GM21619 (cell line): ENCODE data around the gene CREBRF.
"Not testable (repeated sequence)": the region's sequence is repeated elsewhere in the genome, so short reads cannot be mapped to it uniquely, and the experiment has no call there.

Source experiments
- ATAC-seq: cut with Tn5 transposase; IDR thresholded peaks from one replicate; pipeline ENCODE4 v1.9.1; 2021; ENCODE audit not compliant: unreplicated experiment

CREBRF gene

GRCh38 chr5:173148354-173148753 lies 92.2 kb downstream of the CREBRF start:
- no peak for ATAC-seq

- no peak for ATAC-seq
These were observed 96.4 kb downstream of the CREBRF start for GRCh38 chr5:173152547-173152946.

GRCh38 chr5:173153842-173154241 lies 97.7 kb downstream of the CREBRF start:
- ATAC-seq: no peak

GRCh38 chr5:173154619-173155018 lies 98.5 kb downstream of the CREBRF start:
- ATAC-seq: not testable (repeated sequence)

DNA sequence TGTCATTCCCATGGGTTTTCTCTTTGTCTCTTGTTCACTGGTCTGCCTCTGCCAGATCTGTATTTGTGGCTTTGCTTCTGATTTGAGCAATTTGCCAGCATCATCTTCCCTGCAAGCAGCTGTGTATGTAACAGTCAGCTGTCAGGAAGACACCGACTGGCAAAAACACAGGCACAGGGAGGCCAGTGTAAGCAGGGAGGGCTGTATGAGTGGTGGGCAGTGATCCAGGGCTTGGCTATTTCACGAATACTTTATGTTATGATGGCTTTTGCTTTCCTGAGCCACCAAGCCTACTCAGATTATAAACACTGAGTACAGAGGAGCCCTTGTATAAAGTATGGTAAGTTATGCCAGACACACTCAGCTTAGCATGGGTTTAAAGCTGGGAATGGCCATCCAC lies 99.8 kb downstream of the CREBRF start:
- ATAC-seq: no peak

DNA sequence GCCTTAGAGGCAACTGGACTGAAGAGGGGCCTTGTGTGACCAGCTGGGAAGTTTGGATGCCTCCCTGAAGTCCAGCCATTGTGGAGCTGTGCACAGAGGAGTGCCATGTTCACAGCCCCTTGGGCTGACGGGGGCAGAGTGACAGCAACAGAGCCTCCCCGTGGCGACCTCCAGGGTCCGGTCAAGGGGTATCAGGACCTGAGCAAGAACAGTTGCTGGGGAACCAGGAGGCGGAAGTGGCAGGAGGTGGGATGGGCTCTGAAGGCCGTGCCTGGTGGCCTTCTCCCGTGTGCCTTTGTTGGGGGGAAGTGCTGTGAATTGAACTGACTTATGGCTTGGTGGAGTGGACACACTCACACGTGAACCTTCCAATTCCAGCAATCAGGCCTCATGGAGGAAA lies 102.2 kb downstream of the CREBRF start:
- no peak for ATAC-seq

- no peak for ATAC-seq
These were observed 103.1 kb downstream of the CREBRF start for GRCh38 chr5:173159256-173159655.

- no peak for ATAC-seq
These were observed 105.0 kb downstream of the CREBRF start for GRCh38 chr5:173161148-173161547.

GRCh38 chr5:173163219-173163618 lies 107.1 kb downstream of the CREBRF start:
- ATAC-seq: no peak

DNA sequence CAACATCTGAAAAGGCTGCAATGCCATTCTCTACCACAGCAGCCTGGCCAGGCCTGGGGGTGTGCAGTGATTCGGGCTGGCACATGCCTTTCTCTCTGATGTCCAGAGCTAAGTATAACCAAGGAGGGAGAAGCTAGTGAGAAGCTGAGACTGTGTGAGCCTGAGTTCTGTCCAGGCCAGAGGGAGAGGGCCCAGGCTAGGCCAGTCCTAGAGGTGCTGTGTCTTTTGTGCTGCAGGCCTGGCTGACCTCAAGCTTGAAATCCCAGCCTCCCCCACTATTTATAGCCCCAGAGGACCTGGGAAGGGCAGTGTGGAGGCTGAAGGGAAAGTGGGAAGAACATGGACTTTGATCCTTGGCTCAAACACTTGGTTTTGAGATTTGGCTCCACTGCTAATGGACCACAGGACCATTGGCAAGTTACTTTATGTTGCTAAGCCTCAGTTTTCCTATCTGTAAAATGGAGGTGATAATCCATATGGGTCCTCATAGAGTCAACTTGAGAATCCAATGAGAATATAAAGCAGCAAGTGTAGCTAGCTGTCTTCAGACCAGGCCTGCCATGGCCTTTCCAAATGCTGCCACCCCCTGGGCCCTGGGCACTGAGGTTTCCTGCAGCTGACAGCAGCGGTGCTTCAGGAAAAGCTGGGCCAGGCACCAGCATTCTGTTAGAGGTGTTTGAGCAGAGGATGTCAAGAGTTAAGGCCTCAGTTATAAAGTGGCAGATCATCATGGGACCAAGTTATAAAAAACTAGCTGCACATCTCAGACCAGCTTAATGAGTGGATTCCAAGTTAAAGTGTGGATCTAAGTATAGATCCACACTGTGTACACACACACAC lies 109.2 kb downstream of the CREBRF start:
- no peak for ATAC-seq

- ATAC-seq: no peak
These were observed 116.0 kb downstream of the CREBRF start for GRCh38 chr5:173172166-173172565.

- no peak for ATAC-seq
These were observed 119.4 kb downstream of the CREBRF start for GRCh38 chr5:173175523-173175922.

- no peak for ATAC-seq
These were observed 122.3 kb downstream of the CREBRF start for GRCh38 chr5:173178369-173178910.

- ATAC-seq: no peak
These were observed 124.2 kb downstream of the CREBRF start for GRCh38 chr5:173180331-173180730.

DNA sequence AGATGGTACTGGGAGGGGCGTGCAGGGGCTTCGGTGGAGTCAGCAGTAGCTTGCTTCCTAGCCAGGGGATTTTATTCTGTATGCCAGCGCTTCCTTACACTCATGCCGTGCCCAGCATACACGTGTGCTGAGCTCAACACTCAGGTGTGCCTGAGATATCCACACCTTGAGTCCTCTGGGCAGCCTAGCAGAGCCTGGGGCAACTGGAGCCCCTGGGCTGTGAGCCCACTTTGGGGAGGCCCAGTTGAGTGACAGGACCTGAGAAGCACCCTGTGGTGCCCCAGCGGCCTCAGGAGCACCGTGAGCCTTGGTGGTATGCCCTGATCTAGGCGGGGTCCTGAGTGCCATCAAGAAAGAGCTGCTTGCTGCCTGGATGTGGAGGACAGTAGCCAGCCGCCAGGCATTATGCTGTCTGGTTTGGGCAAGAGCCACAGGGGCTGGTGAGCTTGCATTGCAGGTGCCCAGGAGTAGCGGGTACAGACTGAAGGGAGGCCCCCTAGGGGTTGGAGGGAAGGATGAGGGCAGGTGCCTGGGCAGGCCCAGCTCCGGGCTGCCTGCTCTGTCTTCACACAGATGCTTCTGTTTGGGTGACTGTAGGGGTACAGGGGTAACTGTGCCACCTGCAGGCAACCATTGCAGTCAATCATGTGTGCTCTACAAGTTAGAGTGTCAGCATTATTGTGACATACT lies 131.0 kb downstream of the CREBRF start:
- peak; percentile 53 for ATAC-seq

DNA sequence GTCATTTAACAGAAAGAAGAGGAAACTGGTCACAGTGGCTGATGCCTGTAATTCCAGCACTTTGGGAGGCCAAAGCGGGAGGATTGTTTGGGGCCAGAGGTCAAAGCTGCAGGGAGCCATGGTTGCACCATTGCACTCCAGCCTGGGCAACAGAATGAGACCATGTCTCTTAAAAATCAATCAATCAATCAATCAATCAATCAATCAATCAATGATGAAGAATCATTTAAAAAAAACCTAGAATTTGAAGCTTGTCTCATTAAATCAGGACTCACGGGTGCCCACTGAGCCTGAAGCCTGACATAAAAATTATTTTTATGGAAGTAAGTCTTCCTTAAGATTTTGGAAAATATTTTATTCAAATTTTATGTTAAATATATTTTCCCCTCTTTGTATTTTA lies 132.1 kb downstream of the CREBRF start:
- no peak for ATAC-seq
